HG03558 (cell line): ENCODE measurements around the gene VPS37D.

Experiments
- ATAC-seq: cut with Tn5 transposase; IDR thresholded peaks from one replicate; pipeline ENCODE4 v1.9.1; 2021; ENCODE audit warnings: moderate number of reproducible peaks; ENCODE audit not compliant: unreplicated experiment; ENCODE audit errors: extremely low read depth

Gene VPS37D

DNA sequence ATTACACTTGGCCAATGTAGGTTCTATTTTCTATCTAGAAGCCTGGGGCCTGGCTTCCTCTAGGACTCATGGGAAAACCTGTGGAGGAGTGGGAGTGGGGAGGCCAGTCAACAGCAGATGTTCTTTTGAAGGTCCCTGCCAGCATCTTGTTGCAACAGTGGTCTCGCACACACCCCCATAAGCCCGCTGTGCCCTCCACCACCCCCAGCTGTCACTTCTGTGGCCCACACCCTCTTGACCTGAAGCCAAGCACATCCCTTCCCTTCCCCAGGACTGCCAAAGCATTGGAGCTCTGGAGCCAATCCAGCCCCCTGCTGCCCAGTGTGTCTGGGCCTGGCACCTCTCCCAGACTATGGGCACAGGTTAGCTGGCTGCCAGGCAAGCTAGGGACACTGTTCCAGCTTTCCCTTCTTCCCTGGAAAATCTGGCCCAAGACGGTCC, 53.8 kb downstream of the VPS37D start:
- no peak for ATAC-seq
